ENCODE data around the gene PC.
"Not testable (repeated sequence)": the region's sequence is repeated elsewhere in the genome, so short reads cannot be mapped to it uniquely, and the experiment has no call there.

Gene PC

DNA sequence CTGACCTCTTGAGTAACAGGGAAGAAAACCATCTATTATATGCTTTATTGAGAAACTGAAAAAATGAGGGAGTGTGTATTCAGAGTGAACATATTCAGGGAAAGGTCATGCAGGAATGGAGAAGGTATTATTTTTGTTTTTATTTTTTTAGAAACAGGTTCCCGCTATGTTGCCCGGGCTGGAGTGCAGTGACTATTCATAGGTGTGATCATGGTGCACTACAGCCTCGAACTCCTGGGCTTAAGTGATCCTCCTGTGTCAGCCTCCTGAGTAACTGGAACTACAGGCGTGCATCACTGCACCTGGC is 123.7 kb downstream of the PC start:
- no peak for DNase-seq

DNA sequence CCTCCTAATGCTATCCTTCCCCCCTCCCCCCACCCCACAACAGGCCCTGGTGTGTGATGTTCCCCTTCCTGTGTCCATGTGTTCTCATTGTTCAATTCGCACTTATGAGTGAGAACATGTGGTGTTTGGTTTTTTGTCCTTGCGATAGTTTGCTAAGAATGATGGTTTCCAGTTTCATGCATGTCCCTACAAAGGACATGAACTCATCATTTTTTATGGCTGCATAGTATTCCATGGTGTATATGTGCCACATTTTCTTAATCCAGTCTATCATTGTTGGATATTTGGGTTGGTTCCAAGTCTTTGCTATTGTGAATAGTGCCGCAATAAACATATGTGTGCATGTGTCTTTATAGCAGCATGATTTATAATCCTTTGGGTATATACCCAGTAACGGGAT is 133.6 kb downstream of the PC start:
- DNase-seq, result not testable (repeated sequence)

DNA sequence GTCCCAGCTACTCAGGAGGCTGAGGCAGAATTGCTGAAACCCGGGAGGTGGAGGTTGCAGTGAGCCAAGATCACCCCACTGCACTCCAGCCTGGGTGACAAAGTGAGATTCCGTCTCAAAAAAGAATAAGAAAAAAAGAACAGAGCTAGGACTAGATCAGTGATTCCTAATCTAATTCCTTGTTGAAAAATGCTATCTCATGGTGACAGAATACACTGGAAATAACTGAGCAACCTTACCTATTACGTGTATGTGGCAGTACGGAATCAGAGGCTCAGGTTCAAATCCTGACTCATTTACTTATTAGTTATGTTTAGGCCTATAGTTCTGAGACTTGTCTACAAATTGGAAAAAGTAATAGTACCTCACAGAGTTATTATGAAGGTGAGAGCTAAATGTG is 134.5 kb downstream of the PC start:
- no peak for DNase-seq

DNA sequence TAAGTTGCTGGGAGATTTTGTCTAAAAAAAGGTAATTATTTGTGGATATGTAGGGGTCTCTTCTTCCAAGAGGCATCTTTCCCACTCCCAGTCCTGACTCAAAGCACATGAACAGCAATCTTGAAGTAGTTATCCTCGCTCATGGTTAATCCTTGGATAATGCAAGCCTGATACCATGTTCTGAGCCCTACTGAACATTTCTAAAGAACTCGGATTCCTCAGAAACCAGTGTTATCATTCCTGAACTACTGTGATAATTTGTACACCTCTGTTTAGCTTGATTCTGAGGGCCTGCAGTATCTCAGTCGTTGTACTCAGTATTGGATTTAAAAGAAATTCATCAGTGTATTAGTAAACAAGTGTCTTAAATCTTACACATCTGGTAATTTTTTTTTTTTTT is 137.3 kb downstream of the PC start:
- DNase-seq, result no peak

GRCh38 chr11:66820381-66820780 is 137.8 kb downstream of the PC start:
- DNase-seq, result no peak

GRCh38 chr11:66818231-66818955 is 139.8 kb downstream of the PC start:
- DNase-seq, result no peak

- no peak for DNase-seq
Observed at GRCh38 chr11:66815646-66816045, 142.5 kb downstream of the PC start.

DNA sequence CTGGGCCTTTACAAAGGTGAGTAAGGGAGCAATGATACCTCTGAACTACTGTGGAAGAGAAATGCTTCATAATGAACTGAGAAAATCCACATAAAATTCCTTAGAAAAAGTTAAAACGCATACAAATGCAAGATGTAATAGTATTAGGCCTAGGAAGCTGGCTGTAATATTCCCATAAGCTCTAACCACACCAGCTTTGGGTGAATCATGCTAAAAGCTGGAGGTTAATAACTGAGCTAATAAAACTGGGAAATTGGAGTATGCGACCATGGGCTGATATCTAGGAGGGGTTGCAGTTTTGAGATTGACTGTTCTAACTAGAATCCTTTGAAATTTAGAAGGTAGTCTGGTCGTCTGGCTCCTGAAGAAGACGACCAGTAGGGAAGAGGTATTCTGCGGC is 143.5 kb downstream of the PC start:
- DNase-seq, result no peak

GRCh38 chr11:66810576-66811185 is 147.5 kb downstream of the PC start:
- no peak for DNase-seq

- no peak for DNase-seq
Observed at GRCh38 chr11:66809592-66809991, 148.6 kb downstream of the PC start.

DNA sequence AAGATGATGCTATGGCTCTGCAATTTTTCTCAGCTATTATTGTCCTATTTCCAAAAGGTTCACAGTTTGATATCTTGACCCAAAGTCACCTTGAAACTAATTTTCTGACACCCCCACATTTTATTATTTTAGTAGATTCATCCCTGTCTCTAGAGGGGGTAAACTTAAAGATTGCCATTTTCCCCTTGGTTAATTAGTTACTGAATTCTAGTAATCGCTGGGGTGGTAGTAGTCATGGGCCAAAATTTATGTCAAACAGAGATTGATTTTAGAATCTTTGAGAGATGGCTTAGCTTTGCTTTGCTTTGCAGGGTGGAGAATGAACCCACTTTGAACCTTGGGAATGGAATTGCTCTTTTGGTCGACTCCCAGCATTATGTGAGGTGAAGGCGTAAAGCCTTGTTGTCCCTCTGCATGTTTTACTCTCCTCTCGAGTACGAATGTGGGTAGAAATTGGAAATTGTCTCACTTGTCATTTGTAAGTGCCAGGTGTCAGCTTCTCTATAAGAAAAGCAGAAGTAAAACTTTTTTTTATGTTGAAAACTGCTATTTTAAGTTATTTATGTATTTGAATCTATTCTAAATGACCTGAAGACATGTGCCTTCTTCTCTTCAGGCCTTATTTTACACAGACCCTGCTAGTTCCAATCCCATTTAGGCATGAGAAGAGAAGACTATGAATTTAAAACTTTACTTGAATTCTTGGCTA is 157.3 kb downstream of the PC start:
- no peak for DNase-seq

DNA sequence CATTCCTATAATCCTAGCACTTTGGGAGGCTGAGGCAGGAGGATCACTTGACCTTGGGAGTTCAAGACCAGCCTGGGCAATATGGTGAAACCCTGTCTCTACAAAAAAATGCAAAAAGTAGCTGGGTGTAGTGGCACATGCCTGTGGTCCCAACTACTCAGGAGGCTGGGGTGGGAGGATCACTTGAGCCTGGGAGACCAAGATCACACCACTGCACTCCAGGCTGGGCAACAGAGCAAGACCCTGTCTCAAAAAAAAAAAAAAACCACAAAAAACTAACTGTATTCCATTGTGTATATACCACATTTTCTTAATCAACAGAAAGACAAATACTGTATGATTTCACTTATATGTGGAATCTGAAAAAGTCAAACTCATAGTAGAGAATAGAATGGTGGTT is 158.4 kb downstream of the PC start:
- DNase-seq, result not testable (repeated sequence)

All from AML-193 (cell line).